Measurements from ENCODE around the gene ARHGAP40.

Gene ARHGAP40

DNA sequence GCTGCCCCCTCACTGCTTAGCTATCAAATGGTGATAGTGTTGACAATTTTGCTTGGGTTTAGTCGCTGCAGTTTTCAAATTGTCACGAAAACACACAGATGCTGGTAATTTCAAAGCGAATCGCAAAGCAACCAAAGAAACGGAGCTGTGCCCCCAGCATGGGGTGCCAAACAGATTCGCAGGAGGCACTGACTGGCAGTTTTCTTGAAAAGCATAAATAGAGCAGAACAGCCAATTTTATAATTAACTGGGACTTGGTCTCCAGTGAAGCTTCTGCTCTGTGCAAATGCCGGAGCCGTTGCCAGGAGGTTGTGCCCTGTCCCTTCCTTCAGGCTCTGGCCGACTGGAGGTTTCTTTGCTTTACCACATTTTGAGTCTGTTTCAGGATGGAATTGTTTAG, 18.8 kb downstream of the ARHGAP40 start:
- DNase-seq, result peak; percentile 33

GRCh38 chr20:38623061-38623460, 21.5 kb downstream of the ARHGAP40 start:
- peak; percentile 39 for DNase-seq

DNA sequence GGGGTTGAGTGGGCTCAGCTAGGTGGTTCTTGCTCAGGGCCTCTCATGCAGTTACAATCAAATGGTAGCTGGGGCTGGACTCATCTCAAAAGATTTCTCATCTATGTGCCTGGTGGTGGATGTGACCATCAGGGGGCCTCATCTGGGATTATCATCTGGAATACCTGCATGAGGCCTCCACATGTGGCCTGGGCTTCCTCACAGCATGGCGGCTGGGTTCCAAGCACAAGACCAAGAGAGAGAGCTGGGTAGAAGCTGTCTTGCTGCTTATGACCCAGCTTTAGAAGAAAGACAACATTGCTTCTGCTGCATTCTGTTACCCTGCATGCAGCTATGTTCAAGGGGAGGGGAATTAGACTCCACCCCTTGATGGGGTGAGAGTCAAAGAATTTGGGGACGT, 22.5 kb downstream of the ARHGAP40 start:
- no peak for DNase-seq

GRCh38 chr20:38625896-38626295, 24.3 kb downstream of the ARHGAP40 start:
- no peak for DNase-seq

GRCh38 chr20:38626921-38627659, 25.5 kb downstream of the ARHGAP40 start:
- DNase-seq, result no peak

GRCh38 chr20:38628580-38629470, 27.2 kb downstream of the ARHGAP40 start:
- DNase-seq, result no peak

- DNase-seq, result no peak
Measured at GRCh38 chr20:38629979-38630378, 28.4 kb downstream of the ARHGAP40 start.

GRCh38 chr20:38630727-38631126, 29.1 kb downstream of the ARHGAP40 start:
- DNase-seq, result no peak

DNA sequence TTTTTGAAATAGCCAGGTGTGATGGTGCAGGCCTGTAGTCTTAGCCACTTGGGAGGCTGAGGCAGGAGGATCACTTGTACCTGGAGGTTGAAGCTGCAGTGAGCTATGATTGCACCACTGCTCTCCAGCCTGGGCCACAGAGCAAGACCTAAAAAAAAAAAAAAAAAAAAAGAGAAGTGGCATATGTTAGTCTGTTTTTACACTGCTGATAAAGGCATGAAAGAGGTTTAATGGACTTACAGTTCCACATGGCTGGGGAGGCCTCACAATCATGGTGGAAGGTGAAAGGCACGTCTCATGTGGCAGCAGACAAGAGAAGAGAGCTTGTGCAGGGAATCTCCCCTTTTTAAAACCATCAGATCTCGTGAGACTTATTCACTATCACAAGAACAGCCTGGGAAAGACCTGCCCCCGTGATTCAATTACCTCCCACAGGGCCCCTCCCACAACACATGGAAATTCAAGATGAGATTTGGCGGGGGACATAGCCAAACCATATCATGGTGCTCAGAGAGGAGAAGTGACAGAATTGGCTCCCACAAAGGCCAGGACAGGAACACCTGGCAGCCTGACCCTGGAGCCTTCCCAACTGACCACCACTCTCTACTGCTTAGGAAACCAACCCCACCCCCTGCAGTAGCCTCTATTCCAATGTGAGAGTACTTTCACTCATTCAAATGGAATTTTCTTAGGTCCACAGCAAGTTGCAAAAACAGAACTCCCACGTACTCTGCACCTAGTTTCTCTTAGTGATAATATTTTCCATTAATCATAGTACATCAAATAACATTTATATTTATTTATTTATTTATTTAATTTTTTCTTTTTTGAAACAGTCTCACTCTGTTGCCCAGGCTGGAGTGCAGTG, 29.8 kb downstream of the ARHGAP40 start:
- no peak for DNase-seq

DNA sequence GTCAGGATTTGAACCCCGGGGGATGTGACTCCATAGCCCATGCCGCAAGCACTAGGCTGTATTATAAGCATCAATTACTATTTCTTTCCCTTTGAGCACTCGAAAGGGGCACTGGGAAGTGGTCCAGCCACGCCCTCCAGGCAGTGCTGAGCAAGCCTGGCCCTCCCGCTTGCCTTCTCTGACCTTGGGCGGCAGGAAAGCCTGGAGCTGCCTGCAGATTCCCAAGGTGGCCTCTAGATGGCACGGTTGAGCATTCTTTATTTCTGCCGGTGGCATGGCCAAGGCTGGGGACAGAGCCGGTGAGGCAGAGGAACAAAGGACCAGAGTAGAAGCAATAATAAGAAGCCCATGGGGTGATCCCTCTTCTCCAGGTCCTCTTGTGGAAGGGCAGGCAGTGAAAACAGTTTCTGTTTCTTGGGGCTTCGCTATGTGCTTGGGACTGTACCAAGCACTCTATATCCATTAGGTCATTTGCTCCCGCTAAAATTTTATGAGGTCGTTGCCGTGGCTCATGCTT, 32.0 kb downstream of the ARHGAP40 start:
- peak; percentile 85 for DNase-seq

DNA sequence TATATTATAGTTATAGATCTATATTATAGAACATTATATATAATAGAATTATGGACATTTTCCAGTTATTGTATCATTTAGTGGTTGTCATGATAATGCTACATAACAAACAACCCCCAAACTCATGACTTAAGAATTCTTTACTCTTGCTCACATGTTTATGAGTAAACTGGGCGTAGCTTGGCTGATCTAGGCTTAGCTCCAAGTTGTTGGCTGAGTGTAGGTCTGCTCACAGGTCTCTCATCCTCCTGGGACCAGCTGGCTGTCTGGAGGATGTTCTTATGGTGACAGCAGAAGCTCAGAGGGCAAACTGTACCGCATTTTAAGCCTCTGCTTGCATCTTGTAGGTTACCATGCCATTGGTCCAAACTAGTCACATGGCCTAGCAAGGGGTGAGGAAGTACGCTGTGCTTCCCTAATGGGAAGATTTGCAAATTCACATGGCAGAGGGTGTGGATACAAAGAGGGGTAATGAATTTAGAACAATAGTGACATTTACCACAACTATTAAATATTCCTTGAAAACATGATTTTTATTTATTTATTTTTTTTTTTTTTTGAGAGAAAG, 34.2 kb downstream of the ARHGAP40 start:
- no peak for DNase-seq

DNA sequence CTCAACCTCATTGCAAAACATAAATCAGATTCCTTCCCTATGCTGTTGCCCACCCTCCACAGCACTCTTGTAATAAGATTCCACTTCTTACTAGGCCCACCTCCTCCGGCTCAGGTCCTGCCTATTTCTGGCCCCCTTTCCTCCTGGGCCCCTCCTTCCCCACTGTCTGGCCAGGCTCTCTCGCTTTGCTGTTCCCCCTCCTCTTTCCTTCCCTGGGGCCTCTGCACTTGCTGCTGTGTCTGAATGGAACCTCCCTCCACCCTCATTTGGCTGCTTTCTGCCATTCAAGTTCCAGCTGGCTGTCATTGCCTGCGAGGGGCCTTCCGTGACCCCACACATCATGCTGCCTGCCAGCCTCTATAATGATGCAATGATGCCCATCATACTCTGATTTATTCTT, 38.9 kb downstream of the ARHGAP40 start:
- DNase-seq, result peak; percentile 85

- no peak for DNase-seq
Measured at GRCh38 chr20:38642498-38642897, 40.9 kb downstream of the ARHGAP40 start.

- no peak for DNase-seq
Measured at GRCh38 chr20:38644588-38645260, 43.1 kb downstream of the ARHGAP40 start.

GRCh38 chr20:38645351-38645750, 43.7 kb downstream of the ARHGAP40 start:
- DNase-seq, result no peak

DNA sequence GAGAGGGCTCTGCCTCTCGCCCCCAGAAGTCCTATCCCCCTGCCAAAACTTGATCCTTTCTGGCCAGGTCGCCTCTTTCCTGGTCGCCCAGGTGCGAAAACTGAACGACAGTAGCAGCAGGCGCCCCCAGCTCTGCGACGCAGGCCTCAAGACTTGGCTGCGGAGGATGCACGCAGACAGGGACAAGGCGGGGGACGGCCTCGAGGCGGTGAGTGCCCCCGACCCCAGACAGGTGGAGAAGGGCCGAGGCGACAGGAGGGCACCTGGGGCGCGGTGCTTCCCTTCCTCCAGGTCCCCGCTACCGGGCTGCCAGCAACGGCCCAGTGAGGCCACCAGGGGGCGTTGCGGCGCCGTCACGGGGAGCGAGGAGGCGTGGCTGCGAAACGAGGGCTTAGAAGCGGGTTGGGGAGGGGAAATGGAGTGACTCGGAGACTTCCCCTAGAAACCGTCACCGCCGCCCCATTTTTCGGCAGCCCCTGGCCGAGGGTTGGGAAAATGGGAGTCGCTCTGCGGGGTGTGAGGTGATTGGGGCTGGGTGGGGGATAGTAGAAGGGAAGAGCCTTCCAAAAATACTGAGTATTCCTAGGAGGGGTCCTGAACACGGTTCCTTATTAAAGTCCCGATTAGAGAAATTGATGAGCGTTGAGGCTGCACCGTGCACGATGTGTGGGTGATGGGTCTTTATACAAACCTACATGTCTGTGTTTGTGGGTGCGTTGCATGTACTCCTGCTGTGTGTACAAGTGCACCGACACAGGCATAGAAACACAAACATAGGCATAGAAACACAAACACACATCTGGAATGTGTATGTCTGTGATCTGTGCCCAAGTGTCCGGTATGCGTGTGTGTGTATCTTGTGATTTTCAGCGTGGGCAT, 44.6 kb downstream of the ARHGAP40 start:
- peak; percentile 90 for DNase-seq

DNA sequence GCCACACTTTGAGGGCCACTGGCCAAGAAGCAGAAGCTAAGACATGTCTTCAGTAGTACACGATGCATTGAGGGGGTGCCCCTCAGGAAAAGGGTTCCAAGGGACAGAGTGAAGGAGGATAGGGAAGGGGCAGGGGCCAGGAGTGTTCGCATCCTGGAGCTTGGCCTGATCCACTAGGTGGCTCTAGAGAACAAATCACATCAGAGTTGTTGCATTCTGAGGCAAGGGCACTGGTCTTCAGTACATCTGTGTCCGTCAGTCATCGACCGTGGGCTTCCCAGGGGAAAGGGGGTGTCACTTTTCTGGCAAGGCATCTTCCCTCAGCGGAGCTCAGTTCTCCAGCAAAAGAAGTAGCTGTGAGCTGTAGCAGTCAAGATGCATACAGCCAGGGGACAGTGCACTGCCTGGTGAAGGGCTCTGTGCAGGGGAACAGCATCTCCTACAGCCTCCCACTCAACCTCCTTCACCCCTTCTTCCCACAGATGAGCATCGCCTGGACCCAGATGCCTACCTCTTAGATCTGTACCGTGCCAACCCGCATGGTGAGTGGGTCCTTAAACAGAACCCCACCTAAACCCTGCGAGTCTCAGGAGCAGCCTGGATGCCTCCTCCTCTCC, 47.8 kb downstream of the ARHGAP40 start:
- DNase-seq, result peak; percentile 77

- no peak for DNase-seq
Measured at GRCh38 chr20:38650010-38650409, 48.4 kb downstream of the ARHGAP40 start.

DNA sequence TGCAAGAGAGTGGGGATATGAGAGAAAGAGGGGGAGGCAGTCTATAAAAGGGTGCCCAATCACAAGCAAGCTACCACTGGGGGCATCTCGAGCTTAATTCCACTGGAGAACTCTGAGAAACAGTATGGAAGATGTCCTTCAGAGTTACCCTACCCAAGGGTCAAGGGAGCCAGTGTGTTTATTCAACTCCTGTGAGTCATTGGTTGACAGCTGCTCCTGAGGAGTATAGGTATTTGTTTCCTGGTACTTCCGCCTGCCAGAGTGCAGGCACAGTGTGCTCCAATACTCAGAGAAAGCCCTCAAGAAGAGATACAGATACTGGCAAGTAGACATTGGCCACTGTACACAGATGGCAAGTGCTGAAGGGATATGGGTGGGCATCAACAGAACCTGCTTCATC, 49.5 kb downstream of the ARHGAP40 start:
- no peak for DNase-seq

DNA sequence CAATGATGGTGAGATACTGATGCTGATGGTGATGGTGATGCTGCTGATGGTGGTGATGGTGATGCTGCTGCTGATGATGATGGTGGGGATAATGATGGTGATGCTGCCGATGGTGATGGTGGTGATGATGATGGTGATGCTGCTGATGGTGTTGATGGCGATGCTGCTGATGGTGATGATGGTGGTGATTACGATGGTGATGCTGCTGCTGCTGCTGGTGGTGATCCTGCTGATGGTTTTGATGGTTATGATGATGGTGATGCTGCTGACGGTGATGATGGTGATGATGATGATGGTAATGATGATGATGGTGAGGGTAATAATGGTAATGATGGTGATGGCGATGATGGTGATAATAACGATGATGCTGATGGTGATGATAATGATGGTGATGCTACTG, 50.0 kb downstream of the ARHGAP40 start:
- no peak for DNase-seq
